Ovary (tissue), 9 donors: ENCODE results near the gene STK17B. TPM values are rescaled to one million over a fixed set of nuclear protein-coding genes. Genes with fewer than 3 reads are reported as not detected.

Experiments
- DNase-seq, 5 donors: peaks; one replicate each; pipeline ENCODE4 v3.0.0-alpha.2; 2019 to 2020
- H3K27ac ChIP-seq, 2 donors: fragments of 200-600 bp; one replicate each; pipeline versions ENCODE4 v1.5.1 to v1.8.0; 2019 to 2022
- H3K27me3 ChIP-seq: fragments of 200-600 bp; one replicate; pipeline ENCODE4 v1.8.0; 2022
- H3K36me3 ChIP-seq: fragments of 200-600 bp; sonication (generic); one replicate; pipeline ENCODE4 v1.5.1; 2019
- H3K4me1 ChIP-seq: one replicate; pipeline ENCODE4 v1.8.1; 2013; ENCODE audit warnings: mild to moderate bottlenecking, moderate library complexity; ENCODE audit not compliant: insufficient read depth
- H3K4me3 ChIP-seq: fragments of 200-600 bp; sonication (generic); one replicate; pipeline ENCODE4 v1.5.1; 2017
- H3K9me3 ChIP-seq, 2 donors: fragments of 200-600 bp in 1 of 2; sonication (generic) in 1 of 2; one replicate each; pipeline versions ENCODE4 v1.5.1 to v1.8.1; 2013 to 2019; ENCODE audit warnings: mild to moderate bottlenecking in 1 of 2, moderate library complexity in 1 of 2
- CTCF ChIP-seq, 3 donors: fragments of 450-650 bp in 2 of 3; fragments of 200-600 bp in 1 of 3; IDR thresholded peaks; one replicate each; pipeline versions ENCODE4 v1.5.1 to v1.8.0; 2016 to 2022; ENCODE audit warnings: antibody characterized with exemption in 3 of 3, mild to moderate bottlenecking in 1 of 3
- EP300 ChIP-seq: sonication (generic); formaldehyde crosslinking; IDR thresholded peaks from one replicate; pipeline ENCODE4 v1.6.1; 2017; ENCODE audit warnings: antibody characterized with exemption
- POLR2A ChIP-seq: fragments of 450-650 bp; IDR thresholded peaks from one replicate; pipeline ENCODE4 v1.6.1; 2017; ENCODE audit warnings: antibody characterized with exemption, mild to moderate bottlenecking, moderate library complexity
- WGBS, 3 donors: extraction: QIAGEN DNeasy Blood & Tissue Kit in 1 of 3; methylation state at CpG; one replicate each; pipeline versions ENCODE4 v1.1.5 to v1.1.7; 2013 to 2017; 5-methylcytosine and 5-hydroxymethylcytosine counted together
- intact Hi-C, 4 donors: fragments of 100-400 bp; cut with DNase I; formaldehyde crosslinking; loops; one replicate each; pipeline versions ENCODE4 v1.11.0 to v1.15.1; 2022 to 2023
- polyA plus RNA-seq, 2 donors: library from polyadenylated mRNA; stranded (reverse); fragments of 200-250 nt in 1 of 2; fragments of 350-450 nt in 1 of 2; fragmentation: Illumina TruSeq in 1 of 2; extraction: RNeasy Lipid Tissue Mini Kit (QIAGEN cat#74804) in 1 of 2; gene quantifications; one replicate each; pipeline ENCODE4 v1.2.3, GENCODE V29; 2013 to 2014
- total RNA-seq, 7 donors: library from RNA; depleted of rRNA in 2 of 7; stranded (reverse); fragments of >200 nt in 2 of 7; fragmentation: NEBNext Ultra II Directional in 3 of 7; extraction: Animal tissue kit (Norgen Biotek cat#: 25700) in 3 of 7; gene quantifications; one replicate each; pipeline versions ENCODE4 v1.1.0 to v1.2.4, GENCODE V29; 2016 to 2023
- donor health status: DM: no; HTN: no; CAD: no; lungs with moderate emphysema.
- donor health status: DM: no; HTN: no; CAD: no.
- donor health status: Bipolar disorder and iron deficiency.
- donor health status: DM: yes; HTN: yes; CAD: no.
- donor health status: DM: no; HTN: no; CAD: no.
- donor health status: DM: yes; HTN: yes; CAD: no.

The STK17B gene
- total and polyA plus RNA-seq, 9 donors, result 1.7 to 28.4 (median 4.9) TPM

- WGBS, 3 donors, result 76 to 80% (median 78%) methylated on average over 3 of the region's 3 CpGs
- Histone ChIP-seq H3K27me3 (no peaks in the 10 kb centered on the region), H3K27ac (no peak overlapping the region), H3K9me3 (no peaks in the 10 kb centered on the region), H3K4me3 (no peak overlapping the region), H3K36me3 (no peaks in the 10 kb centered on the region), H3K4me1 (no peaks in the 10 kb centered on the region)
- no peak for TF ChIP-seq CTCF (IDR thresholded peaks at IDR 0.05)
- no peak for TF ChIP-seq EP300
- no peak for TF ChIP-seq POLR2A
- no peak for DNase-seq
- intact Hi-C loops, result no loop called here
Observed at GRCh38 chr2:196186266-196186980, 15.0 kb upstream of the STK17B start.

GRCh38 chr2:196184921-196185320 is 13.5 kb upstream of the STK17B start:
- Histone ChIP-seq H3K9me3 (no peaks in the 10 kb centered on the region), H3K4me3 (no peak overlapping the region), H3K27ac (no peak overlapping the region), H3K36me3 (no peaks in the 10 kb centered on the region), H3K27me3 (no peaks in the 10 kb centered on the region), H3K4me1 (no peaks in the 10 kb centered on the region)
- TF ChIP-seq CTCF (IDR thresholded peaks at IDR 0.05) (no peak), EP300 (no peak), POLR2A (no peak)
- no peak for DNase-seq
- intact Hi-C loops, result no loop called here
- 92 to 93% (median 92%) methylated on average over 3 of the region's 3 CpGs for WGBS, 3 donors

- 77 to 81% (median 78%) methylated on average over 5 of the region's 5 CpGs for WGBS, 3 donors
- intact Hi-C loops, result no loop called here
Observed at GRCh38 chr2:196183528-196184231, 12.3 kb upstream of the STK17B start.

GRCh38 chr2:196183172-196183473 is 11.7 kb upstream of the STK17B start:
- no peaks in the 10 kb centered on the region for H3K27me3 ChIP-seq
- H3K4me1 ChIP-seq, result no peaks in the 10 kb centered on the region
- H3K4me3 ChIP-seq, result no peak overlapping the region
- TF ChIP-seq EP300 (no peak), POLR2A (no peak), CTCF (IDR thresholded peaks at IDR 0.05) (no peak)
- H3K36me3 ChIP-seq, result no peaks in the 10 kb centered on the region
- intact Hi-C loops, result no loop called here
- H3K27ac ChIP-seq, result no peak overlapping the region
- WGBS, 3 donors, result 81 to 85% (median 83%) methylated on average over 3 of the region's 3 CpGs
- DNase-seq, result no peak
- H3K9me3 ChIP-seq, result no peaks in the 10 kb centered on the region

More at GRCh38 chr2:196183528-196184231, 12.3 kb upstream of the STK17B start:
- Histone ChIP-seq H3K27me3 (no peaks in the 10 kb centered on the region), H3K9me3 (no peaks in the 10 kb centered on the region), H3K27ac (no peak overlapping the region), H3K36me3 (no peaks in the 10 kb centered on the region), H3K4me1 (no peaks in the 10 kb centered on the region), H3K4me3 (no peak overlapping the region)
- no peak for TF ChIP-seq EP300
- no peak for TF ChIP-seq POLR2A
- no peak for DNase-seq
